GM12873 (cell line): ENCODE data around the gene TTC39B.

Experiments
- CTCF ChIP-seq: IDR thresholded peaks from 2 replicates; pipeline ENCODE4 v1.5.1; 2012; ENCODE audit warnings: low read depth, mild to moderate bottlenecking, moderate library complexity, low read length, control low read depth; ENCODE audit not compliant: insufficient read depth; ENCODE audit errors: missing control alignments

Gene TTC39B

GRCh38 chr9:15221746-15222145, 85.3 kb downstream of the TTC39B start:
- no peak for TF ChIP-seq CTCF

GRCh38 chr9:15220658-15221318, 86.2 kb downstream of the TTC39B start:
- TF ChIP-seq CTCF = no peak

GRCh38 chr9:15219546-15219945, 87.5 kb downstream of the TTC39B start:
- TF ChIP-seq CTCF = no peak

- TF ChIP-seq CTCF = no peak
Observed at GRCh38 chr9:15218994-15219393, 88.0 kb downstream of the TTC39B start.

- no peak for TF ChIP-seq CTCF
Observed at GRCh38 chr9:15213249-15213648, 93.8 kb downstream of the TTC39B start.

- TF ChIP-seq CTCF = no peak
Observed at GRCh38 chr9:15211815-15212495, 95.1 kb downstream of the TTC39B start.

- peak; percentile 82 for TF ChIP-seq CTCF
Observed at GRCh38 chr9:15211160-15211814, 95.7 kb downstream of the TTC39B start.
